IMR-90 (cell line): ENCODE data around the gene STRIP1. TPM values are rescaled to one million over a fixed set of nuclear protein-coding genes. Genes with fewer than 3 reads are reported as not detected.

Experiments used
- ATAC-seq: fragments of 200-7000 bp; cut with Tn5 transposase; 2 replicates; pipeline ENCODE4 v1.9.1; 2020; ENCODE audit warnings: low read depth, mild to moderate bottlenecking, moderate library complexity
- BruUV-seq: library from RNA; stranded (reverse); fragments of 400-500 nt; replicated peaks from 2 replicates; lab custom pipeline; 2021; lab: Mats Ljungman, UMichigan
- CTCF ChIA-PET: fragments of 300-600 bp; formaldehyde crosslinking; extraction: SDS; loops from one replicate; lab custom pipeline; 2021; ENCODE audit warnings: antibody characterized with exemption; lab: Yijun Ruan, JAX
- POLR2A ChIA-PET: fragments of 300-600 bp; sonication (Branson Sonifier 250); formaldehyde crosslinking; loops from one replicate; lab custom pipeline; 2022; ENCODE audit warnings: antibody characterized with exemption; ENCODE audit not compliant: unreplicated experiment; lab: Charles Lee
- DNase-seq: peaks from one replicate; pipeline ENCODE4 v3.0.0; 2013
- H2AFZ ChIP-seq: replicated peaks from 2 replicates; pipeline ENCODE3; 2013; ENCODE audit warnings: low read length, mild to moderate bottlenecking; ENCODE audit not compliant: poor library complexity
- H2AK5ac ChIP-seq: 2 replicates; pipeline ENCODE4 v1.6.1; 2013; ENCODE audit warnings: low read depth, low read length, inconsistent platforms
- H2AK9ac ChIP-seq: replicated peaks from 2 replicates; pipeline ENCODE3; 2013; ENCODE audit warnings: mild to moderate bottlenecking, low read depth, low read length, moderate library complexity; ENCODE audit not compliant: poor library complexity
- H2BK120ac ChIP-seq: 2 replicates; pipeline ENCODE4 v1.6.1; 2013; ENCODE audit warnings: low read depth, low read length, inconsistent platforms
- H2BK15ac ChIP-seq: 3 replicates; pipeline ENCODE4 v1.6.1; 2013; ENCODE audit warnings: low read depth, low read length, inconsistent platforms
- H2BK20ac ChIP-seq: 2 replicates; pipeline ENCODE4 v1.6.1; 2013; ENCODE audit warnings: low read depth, mild to moderate bottlenecking, inconsistent platforms, low read length, moderate library complexity
- H2BK5ac ChIP-seq: 2 replicates; pipeline ENCODE4 v1.6.1; 2013; ENCODE audit warnings: mild to moderate bottlenecking, low read depth, low read length, inconsistent platforms; ENCODE audit not compliant: poor library complexity, severe bottlenecking
- H3K14ac ChIP-seq: replicated peaks from 2 replicates; pipeline ENCODE4 v1.6.1; 2013; ENCODE audit warnings: low read depth, low read length, inconsistent platforms
- H3K18ac ChIP-seq: 2 replicates; pipeline ENCODE4 v1.6.1; 2013; ENCODE audit warnings: low read depth, low read length, control low read depth
- H3K23ac ChIP-seq: 2 replicates; pipeline ENCODE4 v1.6.1; 2013; ENCODE audit warnings: low read depth, low read length, inconsistent platforms
- H3K27ac ChIP-seq: 2 replicates; pipeline ENCODE4 v1.5.1; 2013; ENCODE audit warnings: mild to moderate bottlenecking, control low read depth, low read length; ENCODE audit not compliant: insufficient read depth
- H3K27me3 ChIP-seq: 2 replicates; pipeline ENCODE4 v1.6.1; 2013; ENCODE audit warnings: low read length; ENCODE audit not compliant: control insufficient read depth, insufficient read depth
- H3K36me3 ChIP-seq: 2 replicates; pipeline ENCODE4 v1.6.1; 2013; ENCODE audit warnings: low read length, mixed read lengths; ENCODE audit not compliant: control insufficient read depth, insufficient read depth
- H3K4ac ChIP-seq: 2 replicates; pipeline ENCODE4 v1.6.1; 2013; ENCODE audit warnings: low read depth, low read length, inconsistent platforms
- H3K4me1 ChIP-seq: 2 replicates; pipeline ENCODE4 v1.6.1; 2013; ENCODE audit warnings: low read length, mixed read lengths; ENCODE audit not compliant: control insufficient read depth, insufficient read depth
- H3K4me2 ChIP-seq: 2 replicates; pipeline ENCODE4 v1.6.1; 2013; ENCODE audit warnings: low read depth, mild to moderate bottlenecking, control low read depth, low read length, moderate library complexity
- H3K4me3 ChIP-seq: 2 replicates; pipeline ENCODE4 v1.5.1; 2013; ENCODE audit warnings: low read depth, mild to moderate bottlenecking, control low read depth, low read length, moderate library complexity; ENCODE audit not compliant: insufficient read depth
- H3K56ac ChIP-seq: 2 replicates; pipeline ENCODE4 v1.6.1; 2013; ENCODE audit warnings: low read length, inconsistent platforms; ENCODE audit not compliant: insufficient read depth; ENCODE audit errors: extremely low read depth
- H3K79me1 ChIP-seq, 2 experiments: 2 replicates each; pipeline ENCODE4 v1.6.1; 2013; ENCODE audit warnings: low read length in 2 of 2, inconsistent platforms in 1 of 2, low read depth in 1 of 2
- H3K9ac ChIP-seq: 2 replicates; pipeline ENCODE4 v1.6.1; 2013; ENCODE audit warnings: low read depth, low read length, control low read depth
- H3K9me1 ChIP-seq: 2 replicates; pipeline ENCODE4 v1.6.1; 2013; ENCODE audit warnings: low read length, inconsistent platforms; ENCODE audit not compliant: insufficient read depth
- H3K9me3 ChIP-seq: 2 replicates; pipeline ENCODE4 v1.6.1; 2013; ENCODE audit warnings: low read length; ENCODE audit not compliant: control insufficient read depth, insufficient read depth
- H4K20me1 ChIP-seq: 2 replicates; pipeline ENCODE4 v1.6.1; 2013; ENCODE audit warnings: low read length, inconsistent platforms; ENCODE audit not compliant: insufficient read depth
- H4K5ac ChIP-seq: 2 replicates; pipeline ENCODE4 v1.6.1; 2013; ENCODE audit warnings: mild to moderate bottlenecking, low read depth, low read length, control low read depth
- H4K8ac ChIP-seq, 2 experiments: 2 replicates each; pipeline ENCODE4 v1.6.1; 2013; ENCODE audit warnings: low read depth in 2 of 2, low read length in 2 of 2, control low read depth in 1 of 2, inconsistent platforms in 1 of 2
- H4K91ac ChIP-seq: 2 replicates; pipeline ENCODE4 v1.6.1; 2013; ENCODE audit warnings: low read depth, low read length, inconsistent platforms; ENCODE audit not compliant: insufficient read depth
- BHLHE40 ChIP-seq: fragments of 150-350 bp; IDR thresholded peaks from 2 replicates; pipeline ENCODE4 v1.6.1; 2016; ENCODE audit warnings: mild to moderate bottlenecking, low read depth, low read length
- CEBPB ChIP-seq: IDR thresholded peaks from 2 replicates; pipeline ENCODE4 v1.6.1; 2012; ENCODE audit warnings: low read depth, low read length, improper control_type of control experiment
- CHD1 ChIP-seq: IDR thresholded peaks from 2 replicates; pipeline ENCODE4 v1.6.1; 2012; ENCODE audit warnings: low read depth, low read length, improper control_type of control experiment
- FOS ChIP-seq: fragments of 150-350 bp; IDR thresholded peaks from 2 replicates; pipeline ENCODE4 v1.6.1; 2016; ENCODE audit warnings: low read depth, low read length
- MAFK ChIP-seq: IDR thresholded peaks from 2 replicates; pipeline ENCODE4 v1.6.1; 2012; ENCODE audit warnings: low read depth, low read length, improper control_type of control experiment
- MAZ ChIP-seq: IDR thresholded peaks from 2 replicates; pipeline ENCODE4 v1.6.1; 2012; ENCODE audit warnings: low read depth, mild to moderate bottlenecking, low read length, improper control_type of control experiment, moderate library complexity, borderline replicate concordance
- MXI1 ChIP-seq: IDR thresholded peaks from 2 replicates; pipeline ENCODE4 v1.6.1; 2012; ENCODE audit warnings: low read depth, mild to moderate bottlenecking, low read length, moderate library complexity, borderline replicate concordance
- NFE2L2 ChIP-seq: fragments of 150-350 bp; IDR thresholded peaks from 2 replicates; pipeline ENCODE4 v1.6.1; 2016; ENCODE audit warnings: low read depth, mild to moderate bottlenecking, low read length
- POLR2A ChIP-seq: IDR thresholded peaks from 2 replicates; pipeline ENCODE4 v1.6.1; 2012; ENCODE audit warnings: mild to moderate bottlenecking, low read depth, low read length
- RAD21 ChIP-seq: IDR thresholded peaks from 2 replicates; pipeline ENCODE4 v1.6.1; 2012; ENCODE audit warnings: low read length, improper control_type of control experiment
- RCOR1 ChIP-seq: IDR thresholded peaks from 2 replicates; pipeline ENCODE4 v1.6.1; 2012; ENCODE audit warnings: mild to moderate bottlenecking, low read length, improper control_type of control experiment; ENCODE audit not compliant: insufficient replicate concordance
- RFX5 ChIP-seq: IDR thresholded peaks from 2 replicates; pipeline ENCODE4 v1.8.0; 2012; ENCODE audit warnings: low read depth, mild to moderate bottlenecking, low read length, moderate library complexity
- SMC3 ChIP-seq: fragments of 150-350 bp; IDR thresholded peaks from 2 replicates; pipeline ENCODE4 v1.6.1; 2016; ENCODE audit warnings: low read depth, mild to moderate bottlenecking, antibody characterized with exemption, low read length, moderate library complexity
- WGBS, 2 experiments: methylation state at CpG; one replicate each; pipeline versions ENCODE4 v1.1.5 to v1.1.7; 2013; ENCODE audit warnings: missing lambda C conversion rate in 2 of 2; ENCODE audit not compliant: insufficient read length in 1 of 2; ENCODE audit errors: extremely low coverage in 2 of 2; 5-methylcytosine and 5-hydroxymethylcytosine counted together
- dilution Hi-C: fragments of 300-500 bp; cut with HindIII; formaldehyde crosslinking; loops from one replicate; pipeline ENCODE4 v1.14.3; 2018; ENCODE audit warnings: low sequenced_read_pairs; ENCODE audit not compliant: unreplicated experiment
- in situ Hi-C: fragments of 300-500 bp; cut with MboI; formaldehyde crosslinking; loops from 3 replicates; pipeline ENCODE4 v1.14.3; 2019; ENCODE audit warnings: low sequenced_read_pairs, inconsistent platforms, mixed read lengths
- intact Hi-C: fragments of 100-400 bp; cut with micrococcal nuclease; formaldehyde crosslinking; loops from 2 replicates; pipeline ENCODE4 v1.10.0; 2022
- polyA plus RNA-seq, 3 experiments: library from polyadenylated mRNA; depleted of rRNA; stranded (reverse); fragments of >200 nt; gene quantifications; 2 replicates each; pipeline ENCODE4 v1.2.3, GENCODE V29; 2012; ENCODE audit warnings: low replicate concordance in 1 of 3
- total RNA-seq: library from RNA; depleted of rRNA; stranded (reverse); fragments of >200 nt; gene quantifications from 2 replicates; pipeline ENCODE4 v1.2.3, GENCODE V29; 2012
- TF ChIP-seq, protein P1 (sequence below): fragments of 150-350 bp; IDR thresholded peaks from 2 replicates; pipeline ENCODE4 v1.6.1; 2016; ENCODE audit warnings: low read depth, mild to moderate bottlenecking, low read length, moderate library complexity, borderline replicate concordance
- TF ChIP-seq, protein P2 (sequence below): conservative IDR thresholded peaks from 2 replicates; pipeline ENCODE4 v1.5.1; 2012; ENCODE audit warnings: mild to moderate bottlenecking, low read depth, low read length, improper control_type of control experiment
- TF ChIP-seq, protein P3 (sequence below): fragments of 150-350 bp; IDR thresholded peaks from 2 replicates; pipeline ENCODE4 v1.6.1; 2017; ENCODE audit warnings: mild to moderate bottlenecking, antibody characterized with exemption, low read length, low read depth

STRIP1 gene
- total and polyA plus RNA-seq, 2 of the 4 experiments (the other 2 are of a cell fraction) = 30.4 to 33.5 TPM

DNA sequence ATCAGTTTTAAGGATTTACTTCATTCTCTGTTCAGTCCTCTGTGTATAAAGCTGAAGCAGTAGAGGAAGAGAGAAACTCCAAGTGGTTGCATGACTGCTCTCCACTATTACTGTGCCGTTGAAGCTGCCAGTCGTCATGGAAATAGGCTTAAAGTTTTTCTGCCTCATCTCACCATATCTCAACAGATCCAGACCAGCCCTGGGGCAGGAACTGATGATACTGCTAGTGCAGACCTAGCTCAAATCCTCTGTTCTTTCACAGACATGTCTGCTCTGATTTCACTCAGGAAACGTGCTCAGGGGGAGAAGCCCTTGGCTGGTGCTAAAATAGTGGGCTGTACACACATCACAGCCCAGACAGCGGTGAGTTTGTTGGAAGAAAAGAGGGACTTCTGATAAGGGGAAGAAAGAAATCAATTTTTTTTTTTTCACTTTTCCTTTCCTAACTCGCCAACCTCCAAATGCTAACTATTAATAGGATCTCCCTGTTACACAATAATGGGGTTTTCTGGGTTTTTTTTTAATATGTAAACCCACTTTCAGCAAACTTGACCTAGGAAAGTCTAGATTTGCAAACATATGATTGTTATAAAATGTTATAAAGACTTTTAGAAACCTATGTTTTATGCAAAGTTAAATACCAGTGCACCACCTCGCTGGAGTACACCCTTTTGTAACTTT lies 22.2 kb upstream of the STRIP1 start:
- Histone ChIP-seq H3K56ac (no peak overlapping the region), H3K23ac (no peak overlapping the region), H2AK9ac (no peak overlapping the region), H4K5ac (no peak overlapping the region), H3K4me1 (peaks cover 2% of the 10 kb centered on the region), H2AFZ (no peak overlapping the region), H3K9me3 (no peaks in the 10 kb centered on the region), H4K20me1 (peaks cover 8% of the 10 kb centered on the region; the same call in 1 of the 2 replicates), H4K91ac (no peak overlapping the region), H3K9ac (no peak overlapping the region), H3K79me1 (peaks cover 21 to 39% of the 10 kb centered on the region in 2 experiments), H2BK15ac (no peak overlapping the region), H3K9me1 (peaks cover 4% of the 10 kb centered on the region; the same call in 1 of the 2 replicates), H3K4me3 (no peak overlapping the region), H2AK5ac (no peak overlapping the region), H4K8ac (no peak overlapping the region), H3K27ac (no peak overlapping the region), H2BK5ac (no peak overlapping the region), H3K27me3 (no peaks in the 10 kb centered on the region), H2BK20ac (no peak overlapping the region), H3K36me3 (peaks cover 43% of the 10 kb centered on the region), H3K14ac (no peak overlapping the region), H2BK120ac (no peak overlapping the region), H3K4me2 (no peak overlapping the region), H3K4ac (no peak overlapping the region), H3K18ac (no peak overlapping the region)
- CTCF ChIA-PET = interaction anchor here (0.5 to 2.3 kb wide), 5 partner anchors 12 to 1437 kb away, joined by 3 to 16 read pairs (median 3); partner anchors contain the start of gene AHCYL1
- BruUV-seq = no TSS peak
- ATAC-seq (no peak), DNase-seq (no peak)
- in situ Hi-C loops = no loop called here
- dilution Hi-C loops = no loop called here
- no CpG with 5 or more reads among the region's 6 CpGs for WGBS, 2 experiments
- intact Hi-C loops = no loop called here
- TF ChIP-seq MXI1 = no peak
- TF ChIP-seq RFX5 = no peak
- TF ChIP-seq RAD21 = no peak
- TF ChIP-seq SMC3 = no peak
- TF ChIP-seq BHLHE40 = no peak
- TF ChIP-seq, protein P1, sequence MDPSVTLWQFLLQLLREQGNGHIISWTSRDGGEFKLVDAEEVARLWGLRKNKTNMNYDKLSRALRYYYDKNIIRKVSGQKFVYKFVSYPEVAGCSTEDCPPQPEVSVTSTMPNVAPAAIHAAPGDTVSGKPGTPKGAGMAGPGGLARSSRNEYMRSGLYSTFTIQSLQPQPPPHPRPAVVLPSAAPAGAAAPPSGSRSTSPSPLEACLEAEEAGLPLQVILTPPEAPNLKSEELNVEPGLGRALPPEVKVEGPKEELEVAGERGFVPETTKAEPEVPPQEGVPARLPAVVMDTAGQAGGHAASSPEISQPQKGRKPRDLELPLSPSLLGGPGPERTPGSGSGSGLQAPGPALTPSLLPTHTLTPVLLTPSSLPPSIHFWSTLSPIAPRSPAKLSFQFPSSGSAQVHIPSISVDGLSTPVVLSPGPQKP = no peak
- no peak for TF ChIP-seq NFE2L2
- TF ChIP-seq MAFK = no peak
- TF ChIP-seq RCOR1 = no peak
- TF ChIP-seq, protein P2, sequence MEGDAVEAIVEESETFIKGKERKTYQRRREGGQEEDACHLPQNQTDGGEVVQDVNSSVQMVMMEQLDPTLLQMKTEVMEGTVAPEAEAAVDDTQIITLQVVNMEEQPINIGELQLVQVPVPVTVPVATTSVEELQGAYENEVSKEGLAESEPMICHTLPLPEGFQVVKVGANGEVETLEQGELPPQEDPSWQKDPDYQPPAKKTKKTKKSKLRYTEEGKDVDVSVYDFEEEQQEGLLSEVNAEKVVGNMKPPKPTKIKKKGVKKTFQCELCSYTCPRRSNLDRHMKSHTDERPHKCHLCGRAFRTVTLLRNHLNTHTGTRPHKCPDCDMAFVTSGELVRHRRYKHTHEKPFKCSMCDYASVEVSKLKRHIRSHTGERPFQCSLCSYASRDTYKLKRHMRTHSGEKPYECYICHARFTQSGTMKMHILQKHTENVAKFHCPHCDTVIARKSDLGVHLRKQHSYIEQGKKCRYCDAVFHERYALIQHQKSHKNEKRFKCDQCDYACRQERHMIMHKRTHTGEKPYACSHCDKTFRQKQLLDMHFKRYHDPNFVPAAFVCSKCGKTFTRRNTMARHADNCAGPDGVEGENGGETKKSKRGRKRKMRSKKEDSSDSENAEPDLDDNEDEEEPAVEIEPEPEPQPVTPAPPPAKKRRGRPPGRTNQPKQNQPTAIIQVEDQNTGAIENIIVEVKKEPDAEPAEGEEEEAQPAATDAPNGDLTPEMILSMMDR = no peak; the same call in 1 of the 2 replicates
- no peak for TF ChIP-seq POLR2A
- no peak for TF ChIP-seq MAZ
- TF ChIP-seq CHD1 = no peak
- no peak for TF ChIP-seq FOS
- TF ChIP-seq, protein P3, sequence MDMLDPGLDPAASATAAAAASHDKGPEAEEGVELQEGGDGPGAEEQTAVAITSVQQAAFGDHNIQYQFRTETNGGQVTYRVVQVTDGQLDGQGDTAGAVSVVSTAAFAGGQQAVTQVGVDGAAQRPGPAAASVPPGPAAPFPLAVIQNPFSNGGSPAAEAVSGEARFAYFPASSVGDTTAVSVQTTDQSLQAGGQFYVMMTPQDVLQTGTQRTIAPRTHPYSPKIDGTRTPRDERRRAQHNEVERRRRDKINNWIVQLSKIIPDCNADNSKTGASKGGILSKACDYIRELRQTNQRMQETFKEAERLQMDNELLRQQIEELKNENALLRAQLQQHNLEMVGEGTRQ = no peak
- no peak for TF ChIP-seq CEBPB
- POLR2A ChIA-PET = no interaction called here
